22Rv1 (cell line): ENCODE data around the gene HAVCR1.

Experiments
- ZFX ChIP-seq: fragments of 450-650 bp; IDR thresholded peaks from 2 replicates; pipeline ENCODE4 v1.6.1; 2017; ENCODE audit warnings: antibody characterized with exemption, borderline replicate concordance
- TF ChIP-seq, protein P1 (sequence below): fragments of 450-650 bp; IDR thresholded peaks from 2 replicates; pipeline ENCODE4 v1.5.1; 2017; ENCODE audit warnings: mild to moderate bottlenecking

DNA sequence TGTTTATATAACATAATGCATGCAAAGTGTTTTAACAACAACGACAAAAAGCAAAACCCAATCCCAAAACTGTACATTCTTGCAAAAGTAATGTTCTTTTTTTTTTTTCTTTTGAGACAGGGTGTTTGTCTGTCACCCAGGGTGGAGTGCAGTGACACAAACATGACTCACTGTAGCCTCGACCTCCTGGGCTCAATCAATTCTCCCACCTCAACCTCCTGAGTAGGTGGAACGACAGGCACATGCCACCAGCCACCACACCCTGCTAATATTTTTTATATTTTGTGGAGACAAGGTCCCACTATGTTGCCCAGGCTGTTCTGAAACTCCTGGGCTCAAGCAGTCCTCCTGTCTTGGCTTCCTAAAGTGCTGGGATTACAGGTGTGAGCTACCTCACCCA, 13.6 kb upstream of the HAVCR1 start:
- TF ChIP-seq, protein P1, sequence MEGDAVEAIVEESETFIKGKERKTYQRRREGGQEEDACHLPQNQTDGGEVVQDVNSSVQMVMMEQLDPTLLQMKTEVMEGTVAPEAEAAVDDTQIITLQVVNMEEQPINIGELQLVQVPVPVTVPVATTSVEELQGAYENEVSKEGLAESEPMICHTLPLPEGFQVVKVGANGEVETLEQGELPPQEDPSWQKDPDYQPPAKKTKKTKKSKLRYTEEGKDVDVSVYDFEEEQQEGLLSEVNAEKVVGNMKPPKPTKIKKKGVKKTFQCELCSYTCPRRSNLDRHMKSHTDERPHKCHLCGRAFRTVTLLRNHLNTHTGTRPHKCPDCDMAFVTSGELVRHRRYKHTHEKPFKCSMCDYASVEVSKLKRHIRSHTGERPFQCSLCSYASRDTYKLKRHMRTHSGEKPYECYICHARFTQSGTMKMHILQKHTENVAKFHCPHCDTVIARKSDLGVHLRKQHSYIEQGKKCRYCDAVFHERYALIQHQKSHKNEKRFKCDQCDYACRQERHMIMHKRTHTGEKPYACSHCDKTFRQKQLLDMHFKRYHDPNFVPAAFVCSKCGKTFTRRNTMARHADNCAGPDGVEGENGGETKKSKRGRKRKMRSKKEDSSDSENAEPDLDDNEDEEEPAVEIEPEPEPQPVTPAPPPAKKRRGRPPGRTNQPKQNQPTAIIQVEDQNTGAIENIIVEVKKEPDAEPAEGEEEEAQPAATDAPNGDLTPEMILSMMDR: no peak
- no peak for TF ChIP-seq ZFX
